GM18511 (cell line): Measurements from ENCODE around the gene TFAP2A.

ENCODE experiments used
- ATAC-seq: cut with Tn5 transposase; IDR thresholded peaks from one replicate; pipeline ENCODE4 v1.9.1; 2021; ENCODE audit warnings: mild to moderate bottlenecking, moderate library complexity; ENCODE audit not compliant: unreplicated experiment

TFAP2A gene

DNA sequence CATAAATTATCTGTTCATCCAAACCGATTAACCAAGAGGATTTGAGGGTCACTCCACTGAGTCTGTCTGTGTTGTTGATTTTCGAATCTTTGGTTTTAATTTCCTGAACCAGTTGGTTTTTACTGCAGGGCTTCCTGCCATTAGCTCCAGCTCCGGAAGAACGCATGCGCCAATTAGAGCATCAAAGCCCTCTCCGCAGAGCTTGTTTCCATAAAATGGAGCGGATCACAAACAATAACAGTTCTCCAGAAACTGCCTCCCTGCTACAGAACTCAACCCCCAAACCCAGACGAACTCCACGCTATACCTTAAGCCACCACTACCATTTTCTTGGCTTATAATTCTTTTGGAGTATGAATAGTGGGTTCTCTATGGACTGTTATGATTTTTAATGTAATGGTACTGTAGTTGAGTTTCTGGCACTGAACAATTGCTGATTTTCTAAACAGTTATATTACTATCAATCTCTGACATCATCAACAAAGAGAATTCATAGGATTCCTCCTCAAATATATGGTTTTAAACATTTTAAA is 13.8 kb downstream of the TFAP2A start:
- ATAC-seq = no peak

DNA sequence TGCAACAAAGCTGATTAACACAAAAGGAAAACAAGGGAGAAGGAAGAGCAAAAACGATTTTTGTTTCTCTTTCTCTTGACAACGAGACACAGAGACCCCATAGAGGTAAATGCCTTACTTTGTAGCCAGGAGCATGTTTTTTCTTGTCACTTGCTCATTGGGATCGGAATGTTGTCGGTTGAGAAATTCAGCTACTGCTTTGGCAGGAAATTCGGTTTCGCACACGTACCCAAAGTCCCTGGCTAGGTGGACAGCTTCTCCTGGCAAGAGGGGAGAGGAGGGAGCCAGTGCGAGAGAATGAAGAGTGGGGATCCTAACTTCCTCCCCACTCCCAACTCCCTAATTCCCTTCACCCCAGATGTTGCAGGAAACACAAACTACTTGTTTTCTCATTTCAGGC is 14.5 kb downstream of the TFAP2A start:
- no peak for ATAC-seq

DNA sequence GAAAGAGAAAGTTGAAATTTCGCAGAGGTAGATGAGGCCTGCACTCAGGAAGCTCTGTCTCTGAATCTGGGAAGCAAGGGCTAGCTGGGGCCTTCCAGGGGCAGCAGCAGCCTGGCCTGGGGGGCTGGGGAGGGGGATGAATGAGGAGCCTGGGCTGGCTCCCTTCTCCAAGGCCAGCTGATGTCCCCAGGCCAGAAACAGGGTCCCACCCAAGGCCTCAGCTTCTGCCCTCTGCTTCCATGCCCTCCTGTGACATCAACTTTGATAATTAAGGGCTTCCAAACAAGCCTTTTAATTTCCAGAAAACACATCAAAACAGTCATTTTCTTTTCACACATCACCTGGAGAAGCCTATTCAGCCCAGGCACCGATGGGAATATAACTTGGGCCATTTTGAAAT is 15.4 kb downstream of the TFAP2A start:
- ATAC-seq = no peak

DNA sequence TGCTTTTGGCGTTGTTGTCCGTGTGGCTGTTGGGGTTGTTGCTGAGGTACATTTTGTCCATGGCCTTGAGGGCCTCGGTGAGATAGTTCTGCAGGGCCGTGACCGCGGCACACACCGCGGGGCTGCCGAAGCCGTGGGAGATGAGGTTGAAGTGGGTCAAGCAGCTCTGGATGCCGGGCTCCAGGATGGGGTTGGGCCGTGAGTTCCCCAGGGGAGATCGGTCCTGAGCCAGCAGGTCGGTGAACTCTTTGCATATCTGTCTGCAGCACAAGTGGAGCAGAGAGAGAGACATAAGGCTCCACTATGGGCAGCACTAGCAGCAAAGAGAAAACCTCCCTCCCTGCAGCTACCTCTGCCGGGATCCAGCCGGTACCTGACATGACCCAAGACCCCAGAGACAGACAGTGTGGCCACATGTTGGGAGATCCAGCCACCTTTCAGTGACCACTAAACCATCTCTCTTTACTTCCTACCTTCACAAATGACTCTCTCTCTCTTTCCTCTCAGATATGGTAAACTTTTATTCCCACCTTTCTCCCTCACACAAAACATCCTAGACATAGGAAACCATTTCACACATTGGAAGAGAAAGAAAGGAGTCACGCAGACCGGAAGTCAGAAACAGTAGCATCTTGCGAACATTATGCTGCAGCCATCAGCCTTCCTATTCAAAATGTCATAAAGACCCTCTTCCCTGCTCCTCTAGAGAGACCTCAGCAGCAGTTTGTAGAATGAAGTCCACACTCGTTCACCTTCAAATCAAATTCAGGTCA is 16.2 kb downstream of the TFAP2A start:
- ATAC-seq = no peak

DNA sequence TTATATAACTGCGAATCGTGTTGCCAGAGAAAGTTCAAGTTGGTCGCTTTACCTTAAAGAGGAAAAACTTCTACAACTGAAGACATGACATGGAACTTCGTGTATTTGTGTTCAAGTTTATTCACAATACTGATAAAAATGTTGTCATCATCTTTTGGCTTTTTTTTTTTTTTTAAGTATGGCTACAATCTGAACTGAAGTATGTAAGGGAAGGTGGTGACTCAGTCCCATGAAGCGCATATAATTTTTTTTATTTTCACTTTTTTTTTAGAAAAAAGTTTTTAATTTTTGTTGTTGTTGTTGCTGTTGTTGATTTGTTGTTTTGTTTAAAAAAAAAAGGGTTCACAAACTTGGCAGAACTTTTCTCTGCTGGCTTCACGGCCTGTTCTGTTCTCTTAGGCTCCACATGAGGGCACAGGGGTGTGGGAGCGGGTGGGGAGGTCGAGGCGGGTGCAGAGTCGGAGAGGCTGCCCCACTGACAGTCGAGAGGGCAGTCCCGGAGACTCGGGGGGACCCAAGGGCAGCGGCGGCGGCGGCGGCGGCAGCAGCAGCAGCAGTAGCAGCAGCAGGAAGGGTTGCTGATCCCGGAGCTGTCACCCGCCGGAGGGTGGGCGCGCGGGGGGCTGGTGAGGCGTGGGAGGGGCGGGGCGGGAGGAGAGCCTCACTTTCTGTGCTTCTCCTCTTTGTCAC is 17.0 kb downstream of the TFAP2A start:
- no peak for ATAC-seq

DNA sequence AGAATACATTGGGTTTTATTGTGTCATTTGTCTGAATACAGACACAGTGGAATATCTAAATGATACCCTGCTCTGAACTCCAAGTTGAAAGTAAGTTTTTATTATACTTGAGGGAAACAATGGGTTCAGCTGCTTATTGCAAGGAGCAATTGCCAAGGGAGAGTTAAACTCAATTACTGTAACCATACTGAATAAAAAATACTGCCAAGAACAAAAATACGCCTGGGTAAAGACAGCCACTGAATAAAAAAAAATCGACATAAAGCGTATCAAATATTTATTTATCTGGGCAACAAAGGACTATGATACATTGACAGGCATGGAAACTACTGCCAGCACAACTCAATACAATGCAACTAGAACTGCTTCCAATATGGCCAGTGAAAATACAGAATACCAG is 18.1 kb downstream of the TFAP2A start:
- ATAC-seq = no peak

DNA sequence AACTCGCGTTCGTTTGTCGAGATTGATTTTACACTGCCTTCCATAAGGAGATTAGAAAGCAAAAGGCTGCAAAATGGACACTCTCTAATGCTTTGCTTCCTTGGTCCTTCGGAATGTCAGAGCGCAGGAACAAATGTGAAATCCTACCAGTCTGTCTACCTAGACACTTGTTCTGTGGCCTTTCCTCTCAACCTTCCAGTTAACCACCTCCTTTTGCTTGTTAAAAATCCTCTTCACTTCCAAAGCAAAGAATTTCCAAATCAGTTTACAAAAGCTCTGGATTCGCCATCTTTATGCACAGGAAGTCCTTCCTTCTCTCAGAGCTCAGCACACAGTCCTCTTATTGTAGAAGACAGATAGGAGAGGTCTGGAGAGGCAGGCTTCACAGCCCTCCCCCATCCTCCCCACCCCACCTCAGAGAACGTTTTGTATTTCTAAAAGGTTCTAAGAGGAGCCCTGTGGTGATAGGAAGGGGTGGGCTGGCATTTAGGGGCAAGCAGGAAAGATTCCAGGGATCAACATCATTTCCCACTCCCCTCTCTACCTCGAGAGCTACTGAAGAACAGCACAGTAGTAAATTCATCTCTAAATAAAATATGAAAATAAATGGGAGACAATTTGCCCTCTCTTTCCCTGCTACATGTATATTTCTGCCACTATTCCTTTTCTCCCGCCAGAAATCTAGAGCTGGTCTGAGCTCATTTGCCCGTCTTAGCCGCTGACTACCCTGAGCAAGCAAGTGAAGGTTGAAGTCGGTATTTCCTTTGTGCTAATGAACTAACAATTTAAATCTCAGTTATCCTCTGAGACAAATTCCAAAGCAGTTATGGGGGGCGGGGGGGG is 18.9 kb downstream of the TFAP2A start:
- no peak for ATAC-seq

DNA sequence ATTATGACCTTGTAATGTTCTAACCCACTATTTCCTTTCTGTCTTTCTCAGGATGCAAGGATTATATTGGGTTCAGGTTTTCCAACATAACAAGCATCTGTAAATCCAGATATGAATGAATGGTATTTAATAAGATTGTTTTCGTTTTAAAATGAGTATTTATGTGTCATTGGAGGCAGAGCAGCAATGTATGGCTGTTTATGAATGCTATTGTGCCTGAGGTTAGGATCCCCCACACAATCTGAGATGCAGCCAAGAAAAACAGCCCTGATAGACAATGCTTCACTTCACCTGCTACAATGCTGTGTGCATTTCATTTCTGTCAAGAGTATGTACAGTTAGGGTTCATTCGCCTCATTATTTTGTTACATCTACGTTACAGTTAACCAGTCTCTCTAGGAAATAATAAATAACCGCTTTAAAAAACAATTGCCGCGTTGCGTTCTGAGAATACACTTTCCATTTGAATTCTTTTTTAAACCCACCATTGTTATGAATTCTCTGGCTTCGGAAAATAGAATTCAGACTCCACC is 19.6 kb downstream of the TFAP2A start:
- no peak for ATAC-seq

DNA sequence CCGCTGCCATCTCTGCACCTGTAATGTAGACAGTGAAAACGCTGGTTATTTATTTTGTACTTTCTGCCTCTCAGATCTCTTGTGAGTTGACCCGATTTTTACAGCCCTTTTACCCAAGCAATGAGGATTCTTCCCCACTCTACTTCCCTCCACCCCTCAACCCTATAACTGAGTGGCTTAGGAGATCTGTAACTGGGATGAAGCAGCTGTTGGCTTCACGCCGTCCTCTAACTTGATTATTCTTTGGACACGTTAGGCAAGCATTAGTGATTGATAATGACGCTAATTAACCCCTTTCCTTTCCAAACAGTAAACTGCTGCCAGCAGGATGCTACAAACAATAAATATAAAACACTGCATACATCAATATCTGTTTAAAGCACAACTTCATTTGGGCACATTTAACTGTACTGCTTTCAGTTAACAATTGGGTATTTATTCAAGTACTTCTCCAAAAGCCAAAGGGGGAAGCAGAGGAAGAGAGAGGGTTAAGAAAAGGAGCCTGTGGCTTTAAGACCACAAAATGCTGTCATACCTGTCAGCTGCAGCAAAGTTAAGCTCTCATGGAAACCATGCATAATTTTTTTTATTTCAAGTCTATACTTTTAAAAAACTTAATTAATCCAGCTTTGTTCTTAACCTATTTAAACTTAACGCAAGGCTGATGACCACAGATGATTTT is 21.2 kb downstream of the TFAP2A start:
- no peak for ATAC-seq

DNA sequence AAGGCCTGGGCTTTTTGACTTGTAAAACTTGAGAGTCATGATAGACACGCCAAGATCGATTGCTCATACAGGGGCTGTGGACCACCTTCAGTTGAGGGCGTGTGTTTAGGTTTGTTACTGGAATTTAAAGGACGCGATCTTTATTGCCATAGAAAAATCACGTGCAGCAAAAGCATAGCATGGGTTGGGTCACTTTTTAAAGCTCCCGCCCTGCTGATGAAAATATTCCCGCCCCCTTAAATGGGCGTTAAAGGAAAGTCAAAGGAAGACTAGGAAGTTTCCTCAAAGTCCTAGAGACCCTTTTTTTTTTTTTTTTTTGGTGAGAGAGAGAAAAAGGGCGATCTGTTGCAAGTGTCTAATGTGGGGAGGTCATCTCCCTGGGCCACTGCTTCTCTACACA is 23.1 kb downstream of the TFAP2A start:
- ATAC-seq = no peak

DNA sequence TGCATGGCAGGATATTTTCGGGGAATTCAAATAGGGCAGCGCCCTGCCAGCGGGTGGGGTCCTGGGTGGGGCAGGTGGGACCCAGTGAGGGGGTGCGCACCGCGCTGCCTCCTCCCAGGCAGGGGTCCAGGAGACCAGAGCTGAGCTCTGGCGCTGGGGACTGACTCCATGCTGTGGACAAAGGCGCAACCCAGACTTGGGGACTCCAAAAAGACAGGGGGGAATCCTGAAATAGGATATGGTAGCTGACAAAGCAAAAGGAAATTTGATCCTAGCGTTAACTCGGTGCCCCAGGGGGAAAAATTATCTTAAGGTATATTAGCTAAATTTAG is 23.6 kb downstream of the TFAP2A start:
- ATAC-seq = no peak

DNA sequence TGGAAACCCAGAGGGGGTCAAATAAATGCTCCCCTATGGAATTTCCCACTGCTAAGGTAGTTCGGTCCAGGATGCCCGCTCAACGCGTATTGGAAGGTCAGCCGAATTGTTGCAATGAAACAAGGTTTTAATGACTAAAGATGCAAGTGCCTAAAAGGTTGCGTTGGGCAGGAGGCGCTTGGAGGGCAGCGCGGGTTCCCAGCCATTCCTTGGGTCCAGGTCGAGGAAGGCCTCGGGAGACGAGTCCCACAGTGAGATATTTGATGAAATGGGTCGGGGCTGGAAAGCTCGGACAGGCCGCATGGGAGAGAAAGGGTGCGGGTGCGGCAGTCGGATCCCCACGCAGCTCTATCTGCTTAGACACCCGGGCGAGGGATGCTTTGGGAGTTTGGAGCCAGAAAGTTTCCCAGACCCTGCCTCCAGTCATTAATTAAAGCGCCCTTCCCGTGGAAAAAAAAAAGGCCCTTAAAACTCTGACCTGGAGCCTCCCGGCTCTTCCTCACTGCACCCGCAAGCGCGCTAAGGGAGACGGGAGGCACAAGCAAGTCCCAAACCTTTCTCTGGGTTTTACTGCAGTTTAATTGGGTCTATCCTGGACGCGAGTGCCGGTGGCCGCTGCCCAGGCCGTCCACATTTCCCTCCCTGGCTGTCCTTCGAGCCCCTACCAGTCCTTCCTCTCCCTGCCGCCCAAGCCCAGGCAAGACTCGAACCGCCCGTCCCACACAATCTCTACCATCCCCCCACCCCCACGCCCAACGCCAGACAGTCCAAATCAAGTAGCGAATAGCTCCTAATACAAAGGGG is 24.2 kb downstream of the TFAP2A start:
- ATAC-seq = no peak

DNA sequence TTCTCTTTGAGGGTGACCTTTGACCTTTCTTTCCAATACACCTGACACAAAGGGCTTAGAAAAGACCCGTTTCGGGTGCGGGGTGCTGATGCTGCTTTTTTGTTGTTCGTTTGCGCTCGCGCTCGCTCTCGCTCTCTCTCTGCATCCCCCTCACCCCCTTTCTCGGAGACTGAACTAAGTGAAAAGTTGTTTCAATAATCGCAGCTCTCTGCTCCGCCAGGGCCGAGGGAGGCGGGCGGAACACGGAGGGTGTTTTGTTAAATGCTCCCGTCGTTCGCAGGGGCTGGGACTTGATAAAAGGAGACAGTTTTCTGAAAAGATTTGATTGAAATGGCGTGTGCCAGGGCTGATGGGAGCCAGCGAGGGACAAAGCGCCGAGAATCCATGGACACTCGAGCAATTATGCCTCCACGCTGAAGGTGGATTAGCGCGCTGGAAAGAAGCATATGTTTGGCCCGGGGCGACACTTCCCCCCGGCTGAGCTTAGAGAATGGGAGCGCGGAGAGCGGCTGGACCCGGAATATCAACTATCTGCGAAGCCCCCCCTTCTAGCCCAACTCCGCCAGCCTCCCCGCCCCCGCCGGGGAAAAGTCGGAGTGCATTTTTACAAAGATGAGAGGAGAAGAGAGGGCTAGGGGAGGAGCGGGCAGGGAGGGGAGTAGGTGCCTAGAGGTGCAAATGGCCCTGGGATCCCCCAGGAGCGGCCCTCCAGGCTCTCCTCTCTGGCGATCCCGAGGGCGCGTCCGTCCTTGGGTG is 25.0 kb downstream of the TFAP2A start:
- no peak for ATAC-seq

DNA sequence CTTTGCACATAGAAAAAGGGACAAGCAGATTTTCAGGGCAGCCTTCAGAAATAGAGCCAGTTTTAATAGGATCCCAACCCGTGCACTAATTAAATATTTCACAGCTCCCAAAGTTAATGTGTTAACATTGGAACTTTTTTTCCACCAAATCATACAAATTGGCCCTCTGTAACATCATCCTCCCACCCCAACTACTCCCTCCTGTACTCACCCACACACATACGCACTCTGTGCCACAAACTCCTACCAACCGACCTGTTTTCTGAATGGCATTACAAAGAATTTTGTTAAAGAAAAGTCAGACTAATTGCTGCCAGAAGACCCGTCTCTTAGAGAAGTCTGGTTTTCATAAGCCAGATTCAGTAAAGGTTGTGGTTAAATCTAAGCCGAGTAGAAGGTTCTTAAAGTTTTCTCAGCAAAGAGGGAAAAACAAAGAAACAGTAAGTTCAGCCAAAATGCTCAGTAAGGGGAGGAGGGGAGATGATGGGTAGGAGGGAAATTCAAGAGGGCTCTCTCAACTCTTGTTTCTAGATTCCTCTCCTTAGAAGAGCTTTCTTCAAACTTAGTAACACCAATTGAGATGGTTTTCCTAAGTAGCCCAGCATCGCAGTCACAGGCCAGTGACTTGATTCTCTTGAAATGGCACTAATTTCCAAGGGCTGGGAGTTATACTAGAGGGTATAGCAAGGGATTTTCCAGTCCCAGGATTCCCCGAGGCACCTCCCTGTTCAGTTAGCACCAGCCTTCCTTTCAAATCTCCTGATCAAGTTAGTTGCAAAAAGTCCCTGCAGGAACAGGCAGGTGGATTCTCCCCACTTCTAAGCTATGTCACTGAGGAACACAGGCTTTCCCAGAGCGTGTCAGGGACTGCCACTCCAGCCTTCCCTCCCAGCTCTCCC is 27.9 kb downstream of the TFAP2A start:
- ATAC-seq = no peak

DNA sequence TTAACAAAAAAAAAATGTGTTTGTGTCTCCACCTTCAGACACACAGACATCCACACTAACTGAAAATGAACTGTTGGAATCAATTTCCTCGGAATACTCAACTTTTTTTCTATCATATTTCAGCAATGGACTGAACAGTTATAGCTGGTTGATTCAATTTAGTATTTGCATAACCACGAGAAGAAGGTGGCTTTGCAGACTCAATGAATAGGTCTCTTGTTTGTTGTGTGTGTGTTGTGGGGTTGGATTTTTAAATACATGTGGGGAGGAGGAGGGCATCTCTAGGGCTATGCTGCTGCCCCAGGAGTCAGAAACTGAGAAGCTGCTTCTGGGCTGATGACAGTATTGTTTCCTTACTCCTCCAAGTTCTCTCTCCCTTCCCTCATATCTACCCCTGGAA is 28.7 kb downstream of the TFAP2A start:
- ATAC-seq = no peak

DNA sequence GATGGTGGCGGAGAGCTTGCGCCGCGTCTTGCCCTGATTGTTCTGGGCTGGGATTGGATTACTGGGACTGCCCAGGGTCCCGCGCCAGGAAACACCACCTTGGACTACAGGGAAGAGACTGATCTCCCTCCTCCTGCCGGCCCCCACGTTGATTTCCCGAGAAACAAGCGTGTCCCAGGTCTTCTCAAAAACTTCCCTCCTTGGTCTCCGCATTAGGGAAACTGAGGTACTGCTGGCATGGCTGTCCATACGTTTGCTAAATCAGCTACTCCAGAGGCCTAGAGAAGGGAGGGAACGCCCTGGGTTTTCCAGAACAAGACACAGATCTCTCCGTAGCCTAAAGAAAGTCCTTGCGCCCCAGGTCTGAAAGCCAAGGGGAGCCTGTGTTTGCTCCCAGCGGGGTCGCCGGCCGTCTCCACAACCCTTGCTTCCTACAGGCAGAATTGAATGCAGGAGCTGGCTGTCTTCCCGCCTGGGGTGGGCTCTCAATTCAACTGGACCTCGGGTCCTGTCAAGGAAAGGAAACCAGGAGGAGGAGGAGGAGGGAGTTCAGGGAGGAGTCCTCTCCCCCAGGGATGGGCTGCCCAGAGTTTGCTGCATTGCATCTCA is 29.2 kb downstream of the TFAP2A start:
- no peak for ATAC-seq

DNA sequence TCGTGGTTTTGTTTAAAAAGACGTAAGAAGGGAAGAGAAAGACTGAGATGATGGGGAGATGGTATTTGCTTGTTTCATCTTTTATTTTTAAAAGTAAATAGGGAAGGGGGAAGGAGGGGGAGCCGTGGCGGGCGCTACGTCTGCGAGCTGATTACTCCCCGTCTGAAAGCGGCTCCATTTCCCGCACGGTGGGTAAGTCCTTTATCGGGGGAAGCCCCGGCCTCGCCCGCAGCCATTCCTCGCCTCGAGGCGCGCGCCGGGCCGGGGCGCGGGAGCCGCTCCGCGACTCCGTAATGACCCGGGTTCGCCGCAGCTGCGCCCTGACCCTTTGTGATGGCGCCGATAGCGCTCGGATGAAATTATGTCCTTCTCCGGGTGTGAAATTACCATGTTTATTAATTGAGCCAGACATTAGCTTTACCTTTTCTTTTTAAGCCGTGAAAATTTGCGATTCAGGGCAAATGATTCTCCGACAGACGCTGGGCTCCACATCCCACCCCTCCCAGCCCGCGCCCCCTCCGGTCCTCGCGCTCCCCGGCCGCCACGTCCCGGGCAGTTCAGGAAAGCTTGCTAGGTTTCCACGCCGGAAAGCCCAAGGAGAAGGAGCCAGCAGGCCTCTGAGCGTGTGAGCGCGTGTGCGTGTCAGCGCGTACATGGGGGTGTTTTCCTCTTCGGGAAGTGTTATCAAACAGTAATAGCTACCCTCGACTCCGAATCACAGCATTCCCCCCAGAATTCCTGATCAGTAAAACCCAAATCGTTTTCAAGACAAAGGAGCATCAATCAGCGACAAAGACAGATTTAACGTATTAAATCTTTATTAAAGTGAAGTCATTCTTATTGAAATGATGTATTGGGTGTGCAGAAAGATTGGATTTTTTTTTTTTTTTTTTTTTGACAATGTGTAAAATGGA is 30.0 kb downstream of the TFAP2A start:
- ATAC-seq = no peak
